Liver (tissue), 9 donors: ENCODE results near the gene TMF1. TPM values are rescaled to one million over a fixed set of nuclear protein-coding genes. Genes with fewer than 3 reads are reported as not detected.

Experiments
- DNase-seq: peaks from one replicate; pipeline ENCODE4 v3.0.0-alpha.2; 2017; ENCODE audit warnings: low spot score
- H3K27ac ChIP-seq, 2 donors: one replicate each; pipeline ENCODE4 v1.7.0; 2013; ENCODE audit warnings: inconsistent platforms in 2 of 2, low read length in 2 of 2, control low read depth in 1 of 2, low read depth in 1 of 2, mild to moderate bottlenecking in 1 of 2
- H3K27me3 ChIP-seq, 4 donors: one replicate each; pipeline versions ENCODE4 v1.6.1 to v1.7.0; 2013; ENCODE audit warnings: low read length in 3 of 4, inconsistent platforms in 1 of 4, mild to moderate bottlenecking in 1 of 4, moderate library complexity in 1 of 4; ENCODE audit not compliant: control insufficient read depth in 4 of 4, insufficient read depth in 4 of 4
- H3K36me3 ChIP-seq, 4 donors: one replicate each; pipeline versions ENCODE4 v1.6.1 to v1.7.0; 2013; ENCODE audit warnings: low read length in 3 of 4, mild to moderate bottlenecking in 3 of 4, low read depth in 1 of 4, moderate library complexity in 1 of 4; ENCODE audit not compliant: control insufficient read depth in 4 of 4, insufficient read depth in 3 of 4
- H3K4me1 ChIP-seq, 4 donors: one replicate each; pipeline versions ENCODE4 v1.6.1 to v1.7.0; 2013; ENCODE audit warnings: low read length in 3 of 4, mild to moderate bottlenecking in 3 of 4, moderate library complexity in 1 of 4; ENCODE audit not compliant: control insufficient read depth in 4 of 4, insufficient read depth in 4 of 4
- H3K4me3 ChIP-seq, 3 donors: one replicate each; pipeline versions ENCODE4 v1.6.1 to v1.7.0; 2013; ENCODE audit warnings: low read length in 3 of 3, control low read depth in 1 of 3, low read depth in 1 of 3, mild to moderate bottlenecking in 1 of 3
- H3K9ac ChIP-seq, 2 donors: one replicate each; pipeline ENCODE4 v1.7.0; 2013; ENCODE audit warnings: low read length in 2 of 2, mild to moderate bottlenecking in 2 of 2, moderate library complexity in 2 of 2, control low read depth in 1 of 2, low read depth in 1 of 2
- H3K9me3 ChIP-seq, 4 donors: one replicate each; pipeline versions ENCODE4 v1.6.1 to v1.7.0; 2013; ENCODE audit warnings: low read length in 3 of 4; ENCODE audit not compliant: control insufficient read depth in 4 of 4
- CTCF ChIP-seq: fragments of 150-350 bp; IDR thresholded peaks from 2 replicates; pipeline ENCODE4 v1.5.1; 2017; ENCODE audit warnings: improper control_type of control experiment, low read depth, low read length; ENCODE audit not compliant: missing input control
- EGR1 ChIP-seq, 2 donors: IDR thresholded peaks; 2 replicates each; pipeline ENCODE4 v1.6.1; 2016 to 2018; ENCODE audit warnings: antibody characterized with exemption in 2 of 2, low read depth in 2 of 2
- FOXA1 ChIP-seq: IDR thresholded peaks from 2 replicates; pipeline ENCODE4 v1.6.1; 2016; ENCODE audit warnings: antibody characterized with exemption
- FOXA2 ChIP-seq: IDR thresholded peaks from 2 replicates; pipeline ENCODE4 v1.6.1; 2016; ENCODE audit warnings: antibody characterized with exemption
- GABPA ChIP-seq, 2 donors: IDR thresholded peaks in 1 of 2; conservative IDR thresholded peaks in 1 of 2; 2 replicates each; pipeline ENCODE4 v1.6.1; 2016; ENCODE audit warnings: antibody characterized with exemption in 2 of 2, mild to moderate bottlenecking in 1 of 2, moderate library complexity in 1 of 2
- HNF4A ChIP-seq, 2 donors: conservative IDR thresholded peaks; 2 replicates each; pipeline ENCODE4 v1.6.1; 2016; ENCODE audit warnings: antibody characterized with exemption in 2 of 2, mild to moderate bottlenecking in 2 of 2
- HNF4G ChIP-seq: IDR thresholded peaks from 2 replicates; pipeline ENCODE4 v1.6.1; 2016; ENCODE audit warnings: antibody characterized with exemption
- JUND ChIP-seq, 2 donors: IDR thresholded peaks; 2 replicates each; pipeline ENCODE4 v1.6.1; 2016; ENCODE audit warnings: antibody characterized with exemption in 2 of 2
- NR2F2 ChIP-seq: IDR thresholded peaks from 2 replicates; pipeline ENCODE4 v1.6.1; 2016; ENCODE audit warnings: antibody characterized with exemption
- RAD21 ChIP-seq, 2 donors: IDR thresholded peaks; 2 replicates each; pipeline ENCODE4 v1.6.1; 2016; ENCODE audit warnings: antibody characterized with exemption in 2 of 2, mild to moderate bottlenecking in 2 of 2
- REST ChIP-seq: IDR thresholded peaks from 2 replicates; pipeline ENCODE4 v1.6.1; 2016; ENCODE audit warnings: antibody characterized with exemption, mild to moderate bottlenecking
- RXRA ChIP-seq, 2 donors: IDR thresholded peaks; 2 replicates each; pipeline ENCODE4 v1.6.1; 2017 to 2018; ENCODE audit warnings: antibody characterized with exemption in 2 of 2, mild to moderate bottlenecking in 1 of 2
- SP1 ChIP-seq: IDR thresholded peaks from 2 replicates; pipeline ENCODE4 v1.6.1; 2018; ENCODE audit warnings: antibody characterized with exemption, mild to moderate bottlenecking
- TAF1 ChIP-seq: conservative IDR thresholded peaks from 2 replicates; pipeline ENCODE4 v1.6.1; 2016; ENCODE audit warnings: antibody characterized with exemption, mild to moderate bottlenecking
- YY1 ChIP-seq: IDR thresholded peaks from 2 replicates; pipeline ENCODE4 v1.6.1; 2016; ENCODE audit warnings: antibody characterized with exemption, mild to moderate bottlenecking
- WGBS: extraction: QIAGEN DNeasy Blood & Tissue Kit; methylation state at CpG from one replicate; pipeline ENCODE4 v1.1.7; 2013; 5-methylcytosine and 5-hydroxymethylcytosine counted together
- polyA plus RNA-seq, 2 donors: library from polyadenylated mRNA; stranded (reverse) in 1 of 2; unstranded in 1 of 2; fragments of 200-250 nt in 1 of 2; fragments of >200 nt in 1 of 2; fragmentation: Nextera tagmentation in 1 of 2; extraction: Ambion mirVana in 1 of 2; gene quantifications; one replicate each; pipeline versions ENCODE4 v1.2.1 to v1.2.3, GENCODE V29; 2013 to 2015
- total RNA-seq, 2 donors: library from RNA; depleted of rRNA; stranded (reverse); fragments of >200 nt; gene quantifications; one replicate each; pipeline ENCODE4 v1.2.3, GENCODE V29; 2014
- TF ChIP-seq, protein P1 (sequence below): IDR thresholded peaks from 2 replicates; pipeline ENCODE4 v1.6.1; 2016; ENCODE audit warnings: antibody characterized with exemption
- TF ChIP-seq, protein P2 (sequence below): IDR thresholded peaks from 2 replicates; pipeline ENCODE4 v1.6.1; 2016; ENCODE audit warnings: antibody characterized with exemption
- donor health status: healthy.
- donor health status: healthy.
- donor health status: healthy.
- donor health status: healthy.
- donor health status: healthy.

Gene TMF1
- total and polyA plus RNA-seq, 4 donors: 5.5 to 19.4 (median 8.6) TPM

DNA sequence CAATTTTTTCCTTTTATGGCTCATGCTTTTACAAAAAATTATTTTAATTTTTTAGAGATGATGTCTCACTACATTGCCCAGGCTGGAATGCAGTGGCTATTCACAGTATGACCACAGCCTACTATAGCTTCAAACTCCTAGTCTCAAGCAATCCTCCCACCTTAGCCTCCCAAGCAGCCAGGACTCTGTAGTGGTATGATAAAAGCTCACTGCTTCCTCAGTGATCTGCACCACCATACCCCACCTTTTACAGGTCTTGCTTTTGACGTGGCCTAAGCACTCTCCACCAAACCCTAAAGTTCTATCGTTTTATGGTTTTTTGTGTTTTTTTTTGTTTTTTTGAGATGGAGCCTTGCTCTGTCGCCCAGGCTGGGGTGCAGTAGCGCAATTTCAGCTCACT, 14.0 kb upstream of the TMF1 start:
- 96% methylated on average over 4 of the region's 4 CpGs for WGBS
- H3K9me3 ChIP-seq: no peaks in the 10 kb centered on the region
- H3K36me3 ChIP-seq: peaks cover 0 to 26% (median 12%) of the 10 kb centered on the region in 4 donors
- no peaks in the 10 kb centered on the region for H3K4me1 ChIP-seq
- H3K4me3 ChIP-seq: no peak overlapping the region
- H3K27me3 ChIP-seq: no peaks in the 10 kb centered on the region
- no peak overlapping the region for H3K9ac ChIP-seq
- H3K27ac ChIP-seq: no peak overlapping the region
- DNase-seq: no peak
- TF ChIP-seq RXRA (IDR thresholded peaks at IDR 0.05) (no peak), RAD21 (IDR thresholded peaks at IDR 0.05) (no peak)
- TF ChIP-seq, protein P1, sequence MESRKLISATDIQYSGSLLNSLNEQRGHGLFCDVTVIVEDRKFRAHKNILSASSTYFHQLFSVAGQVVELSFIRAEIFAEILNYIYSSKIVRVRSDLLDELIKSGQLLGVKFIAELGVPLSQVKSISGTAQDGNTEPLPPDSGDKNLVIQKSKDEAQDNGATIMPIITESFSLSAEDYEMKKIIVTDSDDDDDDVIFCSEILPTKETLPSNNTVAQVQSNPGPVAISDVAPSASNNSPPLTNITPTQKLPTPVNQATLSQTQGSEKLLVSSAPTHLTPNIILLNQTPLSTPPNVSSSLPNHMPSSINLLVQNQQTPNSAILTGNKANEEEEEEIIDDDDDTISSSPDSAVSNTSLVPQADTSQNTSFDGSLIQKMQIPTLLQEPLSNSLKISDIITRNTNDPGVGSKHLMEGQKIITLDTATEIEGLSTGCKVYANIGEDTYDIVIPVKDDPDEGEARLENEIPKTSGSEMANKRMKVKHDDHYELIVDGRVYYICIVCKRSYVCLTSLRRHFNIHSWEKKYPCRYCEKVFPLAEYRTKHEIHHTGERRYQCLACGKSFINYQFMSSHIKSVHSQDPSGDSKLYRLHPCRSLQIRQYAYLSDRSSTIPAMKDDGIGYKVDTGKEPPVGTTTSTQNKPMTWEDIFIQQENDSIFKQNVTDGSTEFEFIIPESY: no peak

GRCh38 chr3:69065318-69065964, 13.3 kb upstream of the TMF1 start:
- H3K9me3 ChIP-seq: no peaks in the 10 kb centered on the region
- 95% methylated on average over 6 of the region's 6 CpGs for WGBS
- no peak overlapping the region for H3K27ac ChIP-seq
- peaks cover 0 to 32% (median 18%) of the 10 kb centered on the region in 4 donors for H3K36me3 ChIP-seq
- H3K9ac ChIP-seq: no peak overlapping the region
- DNase-seq: no peak
- H3K27me3 ChIP-seq: no peaks in the 10 kb centered on the region
- H3K4me3 ChIP-seq: no peak overlapping the region
- TF ChIP-seq EGR1 (IDR thresholded peaks at IDR 0.05; ENCODE audit: low read depth in 2 of 2) (no peak), NR2F2 (no peak), JUND (IDR thresholded peaks at IDR 0.05) (no peak), YY1 (no peak), SP1 (no peak), FOXA2 (no peak), CTCF (no peak), RAD21 (IDR thresholded peaks at IDR 0.05) (no peak)
- no peaks in the 10 kb centered on the region for H3K4me1 ChIP-seq

GRCh38 chr3:69063636-69064035, 11.5 kb upstream of the TMF1 start:
- Histone ChIP-seq H3K36me3 (peaks cover 3 to 42% (median 27%) of the 10 kb centered on the region in 4 donors), H3K4me1 (no peaks in the 10 kb centered on the region), H3K4me3 (no peak overlapping the region), H3K9ac (no peak overlapping the region), H3K9me3 (no peaks in the 10 kb centered on the region), H3K27me3 (no peaks in the 10 kb centered on the region), H3K27ac (no peak overlapping the region)
- DNase-seq: no peak
- 80% methylated on average over 2 of the region's 2 CpGs for WGBS
- TF ChIP-seq FOXA1: no peak
- TF ChIP-seq NR2F2: no peak
- TF ChIP-seq TAF1: no peak
- TF ChIP-seq EGR1 (IDR thresholded peaks at IDR 0.05; ENCODE audit: low read depth in 2 of 2): no peak
- TF ChIP-seq, protein P2, sequence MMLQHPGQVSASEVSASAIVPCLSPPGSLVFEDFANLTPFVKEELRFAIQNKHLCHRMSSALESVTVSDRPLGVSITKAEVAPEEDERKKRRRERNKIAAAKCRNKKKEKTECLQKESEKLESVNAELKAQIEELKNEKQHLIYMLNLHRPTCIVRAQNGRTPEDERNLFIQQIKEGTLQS: no peak
- TF ChIP-seq HNF4A (conservative IDR thresholded peaks at IDR 0.05): no peak
- no peak for TF ChIP-seq JUND (IDR thresholded peaks at IDR 0.05)
- no peak for TF ChIP-seq REST
- TF ChIP-seq FOXA2: no peak
- TF ChIP-seq YY1: no peak
- TF ChIP-seq RXRA (IDR thresholded peaks at IDR 0.05): no peak
- TF ChIP-seq CTCF: no peak
- TF ChIP-seq GABPA (IDR thresholded peaks at IDR 0.05 in 1 of 2, conservative IDR thresholded peaks at IDR 0.05 in 1 of 2): no peak
- no peak for TF ChIP-seq HNF4G
